ENCODE results near the gene SREBF1.

Gene SREBF1

DNA sequence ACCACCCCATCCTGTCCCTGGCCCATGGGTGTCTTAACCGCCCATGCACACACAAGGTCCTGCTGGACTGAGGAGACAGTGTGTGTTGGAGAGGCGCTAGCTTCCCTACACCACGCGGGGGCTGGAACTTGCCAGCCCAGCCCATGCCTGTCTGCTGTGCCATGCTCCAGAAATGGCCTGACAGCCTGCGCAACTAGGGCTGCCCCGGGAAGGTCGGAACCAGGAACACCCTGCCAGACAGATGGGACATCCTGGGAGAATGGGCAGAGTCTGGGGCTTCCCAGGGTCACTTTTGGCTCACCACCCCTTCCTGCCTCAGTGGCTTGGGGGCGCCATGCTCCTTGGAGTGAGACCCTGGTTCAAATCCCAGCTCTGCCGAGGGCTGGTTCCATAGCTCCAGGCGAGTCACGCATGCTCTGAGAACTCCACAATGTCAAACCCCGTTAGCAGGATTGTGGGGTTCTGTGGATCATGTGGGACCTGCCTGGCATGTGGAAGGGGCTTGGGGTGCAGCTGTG, 36.2 kb downstream of the SREBF1 start:
- TF ChIP-seq CTCF (IDR thresholded peaks at IDR 0.05; ENCODE audit: low read depth, low read length, missing control alignments) = no peak
- no peak overlapping the region for H3K4me3 ChIP-seq (replicated peaks; ENCODE audit: low read depth, low read length)
- DNase-seq (ENCODE audit: extremely low read depth, low read depth) = no peak

DNA sequence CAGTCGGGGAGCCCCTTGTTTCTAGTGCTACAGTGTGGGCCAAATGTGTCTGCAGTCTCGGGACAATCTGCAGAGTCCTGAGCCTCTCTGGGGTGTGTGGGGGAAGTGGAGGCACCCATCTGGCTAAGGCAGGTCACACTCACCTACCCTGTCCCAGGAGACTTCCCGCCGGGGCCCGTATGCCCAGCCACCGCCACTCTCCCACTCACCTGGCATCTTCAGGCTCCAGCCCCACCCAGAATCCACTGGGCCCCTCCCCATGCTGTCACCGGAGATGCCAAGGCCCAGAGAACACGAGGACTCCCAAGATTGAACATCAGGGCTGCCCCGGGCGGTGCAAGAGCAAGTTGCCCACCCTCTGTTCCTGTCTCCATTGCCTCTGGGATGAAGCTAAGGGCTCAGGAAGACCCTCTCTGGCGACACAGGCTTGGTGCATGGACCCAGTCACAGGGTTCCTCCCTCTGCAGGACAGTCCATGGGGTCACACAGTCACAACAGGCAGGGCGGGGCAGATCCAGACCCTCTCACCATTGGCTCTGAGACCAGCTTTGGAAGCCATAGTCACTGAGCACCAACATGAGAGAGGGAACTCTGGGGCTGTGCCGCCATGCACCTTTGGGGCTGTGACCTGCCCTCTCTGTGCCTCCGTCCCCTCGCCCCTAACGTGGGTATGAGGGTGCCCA, 38.1 kb downstream of the SREBF1 start:
- TF ChIP-seq CTCF (IDR thresholded peaks at IDR 0.05; ENCODE audit: low read depth, low read length, missing control alignments) = no peak
- DNase-seq (ENCODE audit: extremely low read depth, low read depth) = no peak
- H3K4me3 ChIP-seq (replicated peaks; ENCODE audit: low read depth, low read length) = no peak overlapping the region

DNA sequence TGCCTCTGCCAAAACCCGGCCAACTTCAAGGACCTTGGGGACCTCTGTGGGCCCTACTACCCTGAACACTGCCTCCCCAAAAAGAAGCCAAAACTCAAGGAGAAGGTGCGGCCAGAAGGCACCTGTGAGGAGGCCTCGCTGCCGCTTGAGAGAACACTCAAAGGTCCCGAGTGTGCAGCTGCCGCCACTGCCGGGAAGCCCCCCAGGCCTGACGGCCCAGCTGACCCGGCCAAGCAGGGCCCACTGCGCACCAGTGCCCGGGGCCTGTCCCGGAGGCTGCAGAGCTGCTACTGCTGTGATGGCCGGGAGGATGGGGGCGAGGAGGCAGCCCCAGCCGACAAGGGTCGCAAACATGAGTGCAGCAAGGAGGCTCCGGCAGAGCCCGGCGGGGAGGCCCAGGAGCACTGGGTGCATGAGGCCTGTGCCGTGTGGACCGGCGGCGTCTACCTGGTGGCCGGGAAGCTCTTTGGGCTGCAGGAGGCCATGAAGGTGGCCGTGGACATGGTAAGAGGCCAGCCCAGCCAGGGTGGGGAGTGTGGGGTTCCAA, 38.7 kb downstream of the SREBF1 start:
- DNase-seq (ENCODE audit: extremely low read depth, low read depth) = no peak

GRCh38 chr17:17797119-17797809, 39.5 kb downstream of the SREBF1 start:
- H3K4me3 ChIP-seq (replicated peaks; ENCODE audit: low read depth, low read length) = no peak overlapping the region

More for the DNA sequence above, 38.7 kb downstream of the SREBF1 start:
- no peak for TF ChIP-seq CTCF (IDR thresholded peaks at IDR 0.05; ENCODE audit: low read depth, low read length, missing control alignments)
- no peak overlapping the region for H3K4me3 ChIP-seq (replicated peaks; ENCODE audit: low read depth, low read length)

GRCh38 chr17:17796787-17797061, 40.1 kb downstream of the SREBF1 start:
- TF ChIP-seq CTCF (IDR thresholded peaks at IDR 0.05; ENCODE audit: low read depth, low read length, missing control alignments) = no peak
- no peak for DNase-seq (ENCODE audit: extremely low read depth, low read depth)
- H3K4me3 ChIP-seq (replicated peaks; ENCODE audit: low read depth, low read length) = no peak overlapping the region

More at GRCh38 chr17:17797119-17797809, 39.5 kb downstream of the SREBF1 start:
- no peak for TF ChIP-seq CTCF (IDR thresholded peaks at IDR 0.05; ENCODE audit: low read depth, low read length, missing control alignments)
- no peak for DNase-seq (ENCODE audit: extremely low read depth, low read depth)

DNA sequence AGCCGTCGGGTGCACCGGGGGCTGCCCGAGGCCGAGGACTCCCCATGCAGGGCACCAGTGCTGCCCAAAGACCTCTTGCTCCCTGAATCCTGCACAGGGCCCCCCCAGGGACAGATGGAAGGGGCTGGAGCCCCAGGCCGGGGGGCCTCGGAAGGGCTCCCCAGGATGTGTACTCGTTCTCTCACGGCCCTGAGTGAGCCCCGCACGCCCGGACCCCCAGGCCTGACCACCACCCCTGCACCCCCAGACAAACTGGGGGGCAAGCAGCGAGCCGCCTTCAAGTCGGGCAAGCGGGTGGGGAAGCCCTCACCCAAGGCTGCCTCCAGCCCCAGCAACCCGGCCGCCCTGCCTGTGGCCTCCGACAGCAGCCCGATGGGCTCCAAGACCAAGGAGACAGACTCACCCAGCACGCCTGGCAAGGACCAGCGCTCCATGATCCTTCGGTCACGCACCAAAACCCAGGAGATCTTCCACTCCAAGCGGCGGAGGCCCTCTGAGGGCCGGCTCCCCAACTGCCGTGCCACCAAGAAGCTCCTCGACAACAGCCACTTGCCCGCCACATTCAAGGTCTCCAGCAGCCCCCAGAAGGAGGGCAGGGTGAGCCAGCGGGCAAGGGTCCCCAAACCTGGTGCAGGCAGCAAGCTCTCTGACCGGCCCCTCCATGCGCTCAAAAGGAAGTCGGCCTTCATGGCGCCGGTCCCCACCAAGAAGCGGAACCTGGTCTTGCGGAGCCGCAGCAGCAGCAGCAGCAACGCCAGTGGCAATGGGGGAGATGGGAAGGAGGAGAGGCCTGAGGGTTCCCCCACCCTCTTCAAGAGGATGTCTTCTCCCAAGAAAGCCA, 40.6 kb downstream of the SREBF1 start:
- no peak for DNase-seq (ENCODE audit: extremely low read depth, low read depth)
- H3K4me3 ChIP-seq (replicated peaks; ENCODE audit: low read depth, low read length) = no peak overlapping the region
- TF ChIP-seq CTCF (IDR thresholded peaks at IDR 0.05; ENCODE audit: low read depth, low read length, missing control alignments) = no peak

Measured in HFF-Myc (cell line).